Neural progenitor cell (in vitro differentiated cells): ENCODE data around the gene SMAP2.

Experiments used
- CTCF ChIP-seq: fragments of 200-600 bp; sonication (generic); IDR thresholded peaks from 2 replicates; pipeline ENCODE4 v1.5.1; 2017; ENCODE audit warnings: antibody characterized with exemption, mild to moderate bottlenecking
- EZH2 ChIP-seq: fragments of 200-600 bp; sonication (generic); IDR thresholded peaks from 2 replicates; pipeline ENCODE4 v1.6.1; 2017; ENCODE audit warnings: antibody characterized with exemption, mild to moderate bottlenecking, moderate library complexity
- EZH2phosphoT487 ChIP-seq: fragments of 200-600 bp; sonication (generic); IDR thresholded peaks from 2 replicates; pipeline ENCODE4 v1.6.1; 2017; ENCODE audit warnings: antibody characterized with exemption

- TF ChIP-seq CTCF (no peak), EZH2phosphoT487 (no peak), EZH2 (no peak)
Observed at GRCh38 chr1:40416709-40417108, 43.2 kb downstream of the SMAP2 start.
